AG04450 (cell line): ENCODE measurements around the gene OR51I1. TPM values are rescaled to one million over a fixed set of nuclear protein-coding genes. Genes with fewer than 3 reads are reported as not detected.

Experiments
- CTCF ChIA-PET: fragments of 300-600, 350-600 bp; formaldehyde crosslinking; extraction: SDS; loops from one replicate; lab custom pipeline; 2022; ENCODE audit warnings: antibody characterized with exemption, inconsistent platforms; lab: Charles Lee
- POLR2A ChIA-PET: fragments of 350-600 bp; formaldehyde crosslinking; extraction: SDS; loops from one replicate; lab custom pipeline; 2021; ENCODE audit warnings: antibody characterized with exemption, inconsistent platforms; lab: Yijun Ruan, JAX
- DNase-seq: peaks from one replicate; pipeline ENCODE4 v3.0.0-alpha.2; 2011; ENCODE audit warnings: low read depth, low spot score
- H3K27ac ChIP-seq: one replicate; pipeline ENCODE4 v1.5.1; 2012; ENCODE audit warnings: low read depth, low read length, control low read depth
- H3K27me3 ChIP-seq: one replicate; pipeline ENCODE4 v1.6.0; 2012; ENCODE audit warnings: low read length; ENCODE audit not compliant: control insufficient read depth, insufficient read depth
- H3K4me3 ChIP-seq: 2 replicates; pipeline ENCODE4 v1.5.1; 2011; ENCODE audit warnings: mild to moderate bottlenecking, low read depth, low read length, control low read depth
- H3K9me3 ChIP-seq: 2 replicates; pipeline ENCODE4 v1.5.1; 2012; ENCODE audit warnings: low read length; ENCODE audit not compliant: control insufficient read depth, insufficient read depth
- CTCF ChIP-seq: IDR thresholded peaks from 2 replicates; pipeline ENCODE4 v1.5.1; 2011; ENCODE audit warnings: low read depth, low read length, control low read depth, inconsistent platforms
- polyA plus RNA-seq: library from polyadenylated mRNA; depleted of rRNA; stranded (reverse); fragments of >200 nt; gene quantifications from 2 replicates; pipeline ENCODE4 v1.2.3, GENCODE V29; 2011

OR51I1 gene
- polyA plus RNA-seq, 1 experiment = not detected

GRCh38 chr11:5486421-5486820 lies 45.1 kb upstream of the OR51I1 start:
- H3K9me3 ChIP-seq = no peaks in the 10 kb centered on the region
- no peak for DNase-seq
- CTCF ChIA-PET = no interaction called here
- no peak overlapping the region for H3K4me3 ChIP-seq
- H3K27me3 ChIP-seq = no peaks in the 10 kb centered on the region
- no peak for TF ChIP-seq CTCF
- POLR2A ChIA-PET = no interaction called here
- H3K27ac ChIP-seq = no peak overlapping the region

GRCh38 chr11:5486003-5486402 lies 44.7 kb upstream of the OR51I1 start:
- ChIA-PET POLR2A (no interaction called here), CTCF (no interaction called here)
- no peak overlapping the region for H3K4me3 ChIP-seq
- no peak overlapping the region for H3K27ac ChIP-seq
- no peak for DNase-seq
- TF ChIP-seq CTCF = no peak
- H3K9me3 ChIP-seq = no peaks in the 10 kb centered on the region
- no peaks in the 10 kb centered on the region for H3K27me3 ChIP-seq

- CTCF ChIA-PET = interaction anchor here (0.6 to 2.8 kb wide), 37 partner anchors 9 to 839 kb away, joined by 3 to 35 read pairs (median 4); partner anchors contain the start of genes OR52N2 and TRIM22
- Histone ChIP-seq H3K9me3 (no peaks in the 10 kb centered on the region), H3K27me3 (no peaks in the 10 kb centered on the region), H3K4me3 (no peak overlapping the region), H3K27ac (no peak overlapping the region)
- POLR2A ChIA-PET = no interaction called here
- peak; percentile 7 for DNase-seq
- TF ChIP-seq CTCF = peak; percentile 90
Measured at GRCh38 chr11:5476186-5476819, 35.0 kb upstream of the OR51I1 start.

- H3K9me3 ChIP-seq = no peaks in the 10 kb centered on the region
- H3K4me3 ChIP-seq = no peak overlapping the region
- ChIA-PET CTCF (no interaction called here), POLR2A (no interaction called here)
- no peak overlapping the region for H3K27ac ChIP-seq
- DNase-seq = no peak
- no peaks in the 10 kb centered on the region for H3K27me3 ChIP-seq
- TF ChIP-seq CTCF = no peak
Measured at GRCh38 chr11:5473921-5474320, 32.6 kb upstream of the OR51I1 start.

GRCh38 chr11:5467527-5467926 lies 26.2 kb upstream of the OR51I1 start:
- no peak for TF ChIP-seq CTCF
- DNase-seq = no peak
- Histone ChIP-seq H3K27me3 (no peaks in the 10 kb centered on the region), H3K27ac (no peak overlapping the region), H3K4me3 (no peak overlapping the region), H3K9me3 (no peaks in the 10 kb centered on the region)
- ChIA-PET POLR2A (no interaction called here), CTCF (interaction anchor here (1.0 to 1.9 kb wide), 2 partner anchors 9 to 423 kb away, joined by 3 to 11 read pairs; no protein-coding TSS in a partner anchor)
